CD4-positive, CD25-positive, alpha-beta regulatory T cell (primary cell): ENCODE results near the gene ALKBH4. TPM values are rescaled to one million over a fixed set of nuclear protein-coding genes. Genes with fewer than 3 reads are reported as not detected.
A peak's percentile ranks its signal among the peaks of the same experiment; 100 is the strongest.

Experiments used
- ATAC-seq, 2 donors: fragments of 150-1000 bp; cut with Tn5 transposase; one replicate each; pipeline ENCODE4 v1.10.0; 2021; ENCODE audit warnings: low read depth in 2 of 2, moderate number of reproducible peaks in 2 of 2, moderate library complexity in 1 of 2
- DNase-seq, 3 donors: peaks; one replicate each; pipeline versions ENCODE4 v3.0.0 to v3.0.0-alpha.2; 2012 to 2022; ENCODE audit warnings: mixed read lengths in 1 of 3
- H3K27ac ChIP-seq: one replicate; pipeline ENCODE4 v1.7.0; 2013; ENCODE audit warnings: mild to moderate bottlenecking, low read length; ENCODE audit not compliant: insufficient read depth, poor library complexity, severe bottlenecking
- H3K27me3 ChIP-seq: one replicate; pipeline ENCODE4 v1.7.0; 2013; ENCODE audit warnings: low read length; ENCODE audit not compliant: control insufficient read depth, insufficient read depth
- H3K36me3 ChIP-seq: one replicate; pipeline ENCODE4 v1.7.0; 2013; ENCODE audit warnings: mild to moderate bottlenecking, low read length, moderate library complexity; ENCODE audit not compliant: control insufficient read depth, insufficient read depth
- H3K4me1 ChIP-seq: 2 replicates; pipeline ENCODE4 v1.7.0; 2013; ENCODE audit warnings: mild to moderate bottlenecking, low read length; ENCODE audit not compliant: insufficient read depth, control insufficient read depth, poor library complexity, severe bottlenecking
- H3K4me3 ChIP-seq: one replicate; pipeline ENCODE4 v1.7.0; 2013; ENCODE audit warnings: low read depth, mild to moderate bottlenecking, low read length, moderate library complexity
- H3K9me3 ChIP-seq, 2 experiments: 1 replicate in 1 of 2; 2 replicates in 1 of 2; pipeline ENCODE4 v1.7.0; 2013; ENCODE audit warnings: low read length in 2 of 2, mild to moderate bottlenecking in 1 of 2, moderate library complexity in 1 of 2; ENCODE audit not compliant: control insufficient read depth in 2 of 2
- H3K27ac Mint-ChIP-seq, 3 donors: one replicate each; pipeline ENCODE4 v1.8.0; 2020 to 2022; ENCODE audit warnings: mild to moderate bottlenecking in 3 of 3, mixed read lengths in 3 of 3, moderate library complexity in 2 of 3
- H3K27me3 Mint-ChIP-seq: one replicate; pipeline ENCODE4 v1.8.0; 2022; ENCODE audit warnings: mild to moderate bottlenecking, mixed read lengths
- H3K36me3 Mint-ChIP-seq: one replicate; pipeline ENCODE4 v1.8.0; 2020; ENCODE audit warnings: mixed read lengths
- H3K4me1 Mint-ChIP-seq, 4 donors: one replicate each; pipeline ENCODE4 v1.8.0; 2020 to 2022; ENCODE audit warnings: mixed read lengths in 4 of 4, mild to moderate bottlenecking in 1 of 4
- H3K4me3 Mint-ChIP-seq, 4 donors: one replicate each; pipeline ENCODE4 v1.8.0; 2020 to 2022; ENCODE audit warnings: mild to moderate bottlenecking in 4 of 4, mixed read lengths in 4 of 4, moderate library complexity in 3 of 4
- H3K9me3 Mint-ChIP-seq, 7 donors: one replicate each; pipeline ENCODE4 v1.8.0; 2020 to 2022; ENCODE audit warnings: mixed read lengths in 7 of 7, mild to moderate bottlenecking in 3 of 7, moderate library complexity in 2 of 7
- polyA plus RNA-seq, 4 donors: library from polyadenylated mRNA; unstranded; fragments of 300-500 nt; fragmentation: Illumina TruSeq; gene quantifications; one replicate each; pipeline ENCODE4 v1.2.3, GENCODE V29; 2021
- total RNA-seq: library from RNA; stranded (reverse); gene quantifications from one replicate; pipeline ENCODE4 v1.2.3, GENCODE V29; 2022

ALKBH4 gene
- total and polyA plus RNA-seq, 5 donors from 2014 or later = 7.4 to 20.6 (median 18.5) TPM

DNA sequence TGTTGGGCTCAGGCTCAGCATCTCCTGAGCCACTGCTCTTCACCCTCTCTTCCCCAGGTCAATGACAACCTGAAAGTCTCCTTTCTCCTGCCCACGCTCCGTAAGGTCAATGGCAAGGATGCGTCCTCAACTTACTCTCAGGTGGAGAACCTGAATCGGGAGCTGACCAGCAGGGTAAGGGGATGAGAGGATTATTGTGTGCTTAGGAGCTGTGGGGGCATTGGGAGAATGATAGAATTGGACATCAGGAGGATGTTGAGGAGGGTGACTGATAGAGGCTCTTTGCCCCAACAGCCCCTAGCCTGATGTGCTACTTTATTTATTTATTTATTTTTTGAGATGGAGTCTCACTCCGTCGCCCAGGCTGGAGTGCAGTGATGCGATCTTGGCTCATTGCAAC is 1.4 kb upstream of the ALKBH4 start:
- no peaks in the 10 kb centered on the region for H3K36me3 Mint-ChIP-seq
- DNase-seq (no peak), ATAC-seq (no peak)
- Histone ChIP-seq H3K4me3 (no peak overlapping the region), H3K4me1 (peaks cover 24% of the 10 kb centered on the region), H3K27me3 (no peaks in the 10 kb centered on the region), H3K9me3 (no peaks in the 10 kb centered on the region), H3K36me3 (no peaks in the 10 kb centered on the region), H3K27ac (no peak overlapping the region)
- H3K9me3 Mint-ChIP-seq = no peaks in the 10 kb centered on the region
- peak overlapping the region in 1 of 3 donors; percentile 47 for H3K27ac Mint-ChIP-seq
- no peaks in the 10 kb centered on the region for H3K27me3 Mint-ChIP-seq
- H3K4me3 Mint-ChIP-seq = peak overlapping the region; percentile 87 to 96 (median 91)
- H3K4me1 Mint-ChIP-seq = peaks cover 0 to 44% (median 13%) of the 10 kb centered on the region in 4 donors

DNA sequence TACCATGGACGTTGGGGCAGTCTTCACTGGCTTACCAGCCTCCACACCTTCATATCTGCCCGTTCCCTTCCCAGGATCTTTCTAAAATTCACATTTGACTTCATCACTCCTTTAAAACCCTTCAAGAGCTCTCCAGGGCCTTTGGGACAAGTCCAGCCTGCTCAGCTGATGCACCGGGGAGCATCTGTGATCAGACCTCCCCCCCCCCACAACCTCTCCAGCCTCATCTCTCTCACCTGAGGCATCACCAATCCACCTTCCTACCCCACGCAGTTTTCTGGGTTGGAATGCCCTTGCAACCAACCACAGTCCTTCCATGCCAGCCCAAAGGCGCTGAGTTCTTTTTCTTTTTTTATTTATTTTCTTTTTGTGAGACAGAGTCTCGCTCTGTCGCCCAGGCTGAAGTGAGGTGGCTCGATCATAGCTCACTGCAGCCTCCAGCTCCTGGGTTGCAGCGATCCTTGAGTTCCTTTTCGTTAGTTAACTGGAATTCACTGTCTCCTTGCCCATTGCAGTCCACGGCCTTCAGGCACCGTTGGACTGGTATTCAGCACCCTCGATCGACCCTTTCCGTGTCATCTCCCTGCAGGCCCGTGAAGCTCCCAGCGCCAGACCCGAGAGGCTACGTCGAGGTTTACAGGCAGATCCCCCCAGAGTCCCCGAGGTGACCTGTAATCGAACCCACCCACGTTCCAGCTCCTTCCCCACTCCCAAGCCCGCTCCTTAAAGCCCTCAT is 654 bp downstream of the ALKBH4 start:
- Histone ChIP-seq H3K4me1 (peaks cover 24% of the 10 kb centered on the region), H3K4me3 (peak overlapping the region; percentile 82), H3K27me3 (no peaks in the 10 kb centered on the region), H3K9me3 (no peaks in the 10 kb centered on the region), H3K36me3 (peaks cover 5% of the 10 kb centered on the region), H3K27ac (peak overlapping the region; percentile 67)
- DNase-seq (no peak), ATAC-seq (no peak)
- Mint-ChIP-seq H3K9me3 (no peaks in the 10 kb centered on the region), H3K4me1 (peaks cover 0 to 49% (median 13%) of the 10 kb centered on the region in 4 donors), H3K4me3 (peak overlapping the region; percentile 87 to 96 (median 91)), H3K36me3 (no peaks in the 10 kb centered on the region), H3K27me3 (no peaks in the 10 kb centered on the region), H3K27ac (peak overlapping the region; percentile 81 to 93 (median 93))

DNA sequence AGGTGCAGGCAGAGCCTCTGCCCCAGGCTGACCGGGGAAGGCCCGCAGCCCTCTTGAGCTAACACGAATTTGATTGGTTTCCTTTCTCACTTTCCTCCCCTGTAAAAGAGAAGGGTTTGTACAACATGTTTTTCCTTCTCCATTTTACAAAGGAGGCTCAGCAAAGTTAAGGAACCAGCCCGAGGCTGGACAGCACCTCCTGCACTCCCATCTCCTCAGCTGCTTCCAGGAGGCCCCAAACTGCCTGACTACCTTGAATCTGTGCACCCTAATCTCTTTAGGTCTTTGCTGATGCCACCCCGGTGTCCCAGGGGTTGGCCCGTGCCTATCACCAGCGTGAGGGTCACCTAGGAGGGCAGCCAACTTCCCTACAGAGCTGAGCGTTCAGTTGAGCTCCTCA is 4.2 kb downstream of the ALKBH4 start:
- DNase-seq (no peak), ATAC-seq (no peak)
- H3K27ac Mint-ChIP-seq = peak overlapping the region in 1 of 3 donors; percentile 59
- H3K9me3 ChIP-seq = no peaks in the 10 kb centered on the region
- H3K27ac ChIP-seq = no peak overlapping the region
- H3K36me3 ChIP-seq = peaks cover 27% of the 10 kb centered on the region
- H3K4me3 ChIP-seq = no peak overlapping the region
- H3K4me1 ChIP-seq = peaks cover 17% of the 10 kb centered on the region
- H3K9me3 Mint-ChIP-seq = no peaks in the 10 kb centered on the region
- H3K4me1 Mint-ChIP-seq = peaks cover 0 to 34% (median 8%) of the 10 kb centered on the region in 4 donors
- H3K4me3 Mint-ChIP-seq = peak overlapping the region in 1 of 4 donors; percentile 80
- no peaks in the 10 kb centered on the region for H3K27me3 Mint-ChIP-seq
- no peaks in the 10 kb centered on the region for H3K27me3 ChIP-seq
- no peaks in the 10 kb centered on the region for H3K36me3 Mint-ChIP-seq

DNA sequence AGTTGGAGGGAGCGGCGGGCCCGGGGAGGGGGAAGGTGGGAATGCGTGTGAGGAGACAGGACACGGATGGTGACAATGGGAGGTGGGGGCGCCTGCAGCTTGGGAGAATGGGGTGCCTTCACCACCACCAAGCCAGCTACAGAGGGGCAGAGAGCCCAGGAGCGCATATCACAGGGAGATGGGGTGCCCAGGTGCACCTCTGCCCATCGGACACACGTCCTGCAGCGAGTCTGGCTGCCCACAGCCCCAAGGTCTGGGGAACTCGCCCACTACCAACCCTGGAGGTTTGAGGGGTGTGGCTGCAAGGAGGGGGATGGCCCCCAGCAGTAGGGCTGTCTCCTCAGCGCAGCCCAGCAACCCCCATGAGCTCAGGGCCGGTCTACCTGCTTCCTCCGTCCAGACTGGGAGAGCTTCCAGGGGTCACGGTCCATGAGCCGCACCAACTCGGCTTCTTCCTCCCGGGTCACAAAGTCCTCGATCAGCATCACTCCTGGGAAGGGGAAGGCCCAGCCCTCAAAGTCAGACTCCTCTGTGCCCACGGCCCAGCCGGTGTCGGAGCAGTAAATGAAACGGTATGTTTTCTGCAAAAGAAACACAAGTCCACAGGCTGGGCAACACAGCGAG is 5.3 kb downstream of the ALKBH4 start:
- Histone ChIP-seq H3K27me3 (no peaks in the 10 kb centered on the region), H3K4me3 (no peak overlapping the region), H3K36me3 (peaks cover 27% of the 10 kb centered on the region), H3K4me1 (peaks cover 9% of the 10 kb centered on the region), H3K9me3 (no peaks in the 10 kb centered on the region), H3K27ac (no peak overlapping the region)
- ATAC-seq = no peak
- Mint-ChIP-seq H3K4me1 (peaks cover 0 to 29% (median 8%) of the 10 kb centered on the region in 4 donors), H3K27ac (no peak overlapping the region), H3K4me3 (peak overlapping the region in 1 of 4 donors; percentile 35), H3K27me3 (no peaks in the 10 kb centered on the region), H3K36me3 (no peaks in the 10 kb centered on the region), H3K9me3 (no peaks in the 10 kb centered on the region)
- DNase-seq = no peak

DNA sequence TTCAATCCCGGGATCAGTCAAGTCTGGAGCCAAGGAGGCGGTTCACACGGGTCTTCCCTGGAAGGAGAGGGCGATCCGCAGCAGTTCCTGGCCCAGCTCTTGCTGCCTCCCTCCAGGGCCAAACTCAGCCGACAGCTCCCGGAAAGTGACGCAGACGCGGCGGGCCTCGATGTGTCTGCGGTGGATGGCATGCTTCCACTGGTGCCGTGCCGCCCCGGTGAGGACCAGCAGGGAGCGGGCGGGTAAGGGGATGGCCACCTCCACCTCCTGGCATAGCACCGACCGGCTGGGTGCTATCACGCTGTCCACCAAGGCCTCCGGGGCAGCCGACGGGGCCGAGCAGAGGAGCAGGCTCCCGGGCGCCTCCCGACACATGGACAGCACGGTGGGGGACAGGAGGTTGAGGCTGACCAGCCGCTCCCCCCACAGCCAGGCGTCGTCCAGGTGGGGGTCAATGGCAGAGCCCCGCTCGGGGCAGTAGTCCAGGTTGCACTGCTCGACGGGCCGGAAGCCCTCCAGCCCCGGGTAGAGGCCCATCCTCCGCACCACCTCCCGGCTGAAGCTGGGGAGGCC is 7.2 kb downstream of the ALKBH4 start:
- H3K4me1 Mint-ChIP-seq = peaks cover 0 to 13% (median 2%) of the 10 kb centered on the region in 4 donors
- ATAC-seq = no peak
- H3K27ac ChIP-seq = no peak overlapping the region
- DNase-seq = no peak
- no peaks in the 10 kb centered on the region for H3K9me3 Mint-ChIP-seq
- no peaks in the 10 kb centered on the region for H3K9me3 ChIP-seq
- H3K27ac Mint-ChIP-seq = no peak overlapping the region
- no peaks in the 10 kb centered on the region for H3K4me1 ChIP-seq
- no peaks in the 10 kb centered on the region for H3K27me3 Mint-ChIP-seq
- no peak overlapping the region for H3K4me3 ChIP-seq
- H3K27me3 ChIP-seq = no peaks in the 10 kb centered on the region
- H3K4me3 Mint-ChIP-seq = no peak overlapping the region
- H3K36me3 ChIP-seq = peaks cover 27% of the 10 kb centered on the region
- no peaks in the 10 kb centered on the region for H3K36me3 Mint-ChIP-seq

DNA sequence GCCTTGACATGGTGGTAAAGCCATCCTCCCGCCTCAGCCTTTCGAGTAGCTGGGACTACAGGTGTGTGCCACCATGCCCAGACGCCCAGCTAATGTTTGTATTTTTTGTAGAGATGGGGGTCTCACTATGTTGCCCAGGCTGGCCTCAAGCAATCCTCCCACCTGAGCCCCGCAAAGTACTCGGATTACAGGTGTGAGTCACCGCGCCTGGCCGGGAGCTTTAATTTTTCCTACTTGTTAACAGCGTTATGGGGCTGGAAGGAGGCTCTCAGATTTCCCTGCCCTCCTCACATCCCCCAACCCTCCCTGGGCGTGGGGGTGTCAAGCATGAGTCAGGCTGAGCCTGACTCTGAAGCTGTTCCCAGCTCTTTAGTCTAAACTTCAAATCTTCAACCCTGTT is 8.3 kb downstream of the ALKBH4 start:
- ATAC-seq = no peak
- no peak overlapping the region for H3K4me3 Mint-ChIP-seq
- H3K36me3 Mint-ChIP-seq = no peaks in the 10 kb centered on the region
- Histone ChIP-seq H3K4me3 (no peak overlapping the region), H3K27me3 (no peaks in the 10 kb centered on the region), H3K9me3 (no peaks in the 10 kb centered on the region), H3K4me1 (no peaks in the 10 kb centered on the region), H3K36me3 (peaks cover 27% of the 10 kb centered on the region), H3K27ac (no peak overlapping the region)
- H3K27ac Mint-ChIP-seq = no peak overlapping the region
- peaks cover 0 to 5% (median 0%) of the 10 kb centered on the region in 4 donors for H3K4me1 Mint-ChIP-seq
- no peaks in the 10 kb centered on the region for H3K27me3 Mint-ChIP-seq
- no peaks in the 10 kb centered on the region for H3K9me3 Mint-ChIP-seq
- DNase-seq = no peak

DNA sequence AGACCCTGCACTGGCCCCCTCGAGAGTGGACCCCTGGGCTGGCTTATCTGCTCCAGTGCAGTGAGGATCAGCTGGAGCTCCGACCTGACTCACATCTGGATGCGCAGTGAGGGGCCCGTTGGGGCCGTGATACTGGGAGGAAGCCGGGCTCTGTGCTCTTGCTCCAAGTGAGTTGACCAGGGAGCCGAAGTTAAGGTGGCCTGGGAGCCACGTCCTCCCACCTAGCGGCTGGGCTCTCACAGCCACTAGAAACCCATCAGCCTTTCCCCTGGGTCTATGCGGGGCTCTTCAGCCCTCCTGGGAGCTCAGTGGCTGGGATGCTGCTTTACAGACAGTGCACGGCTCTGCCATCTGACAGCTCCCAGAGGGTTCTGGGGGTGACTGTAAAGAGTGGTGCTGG is 9.1 kb downstream of the ALKBH4 start:
- H3K27me3 ChIP-seq = no peaks in the 10 kb centered on the region
- no peaks in the 10 kb centered on the region for H3K27me3 Mint-ChIP-seq
- H3K4me3 Mint-ChIP-seq = no peak overlapping the region
- no peak overlapping the region for H3K4me3 ChIP-seq
- H3K27ac Mint-ChIP-seq = no peak overlapping the region
- H3K9me3 Mint-ChIP-seq = no peaks in the 10 kb centered on the region
- H3K27ac ChIP-seq = no peak overlapping the region
- DNase-seq = no peak
- no peaks in the 10 kb centered on the region for H3K9me3 ChIP-seq
- H3K36me3 ChIP-seq = peaks cover 27% of the 10 kb centered on the region
- no peaks in the 10 kb centered on the region for H3K36me3 Mint-ChIP-seq
- H3K4me1 ChIP-seq = no peaks in the 10 kb centered on the region
- ATAC-seq = no peak
- H3K4me1 Mint-ChIP-seq = peaks cover 0 to 2% (median 0%) of the 10 kb centered on the region in 4 donors
